ENCODE data around the gene DRAP1. TPM values are rescaled to one million over a fixed set of nuclear protein-coding genes. Genes with fewer than 3 reads are reported as not detected.

DRAP1 gene
- total RNA-seq, 1 experiment from 2014 or later, result 122 TPM

DNA sequence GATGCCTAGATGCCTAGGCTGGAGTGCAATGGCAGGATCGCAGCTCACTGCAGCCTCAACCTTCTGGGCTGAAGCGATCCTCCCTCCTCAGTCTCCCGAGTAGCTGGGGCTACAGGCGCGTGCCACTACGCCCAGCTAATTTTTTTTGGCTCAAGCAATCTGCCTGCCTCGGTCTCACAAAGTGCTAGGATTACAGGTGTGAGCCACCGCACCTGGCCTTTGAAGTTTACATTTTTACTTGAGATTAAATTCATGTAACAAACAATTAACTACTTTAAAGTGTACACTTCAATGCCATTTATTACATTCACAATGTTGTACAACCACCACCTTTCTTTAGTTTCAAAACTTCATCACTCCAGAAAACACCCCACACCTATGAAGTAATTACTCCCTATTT, 15.5 kb upstream of the DRAP1 start:
- H3K4me3 ChIP-seq (ENCODE audit: low read depth, low read length, poor library complexity, severe bottlenecking), result no peak overlapping the region
- BruUV-seq (replicated peaks), result no TSS peak
- no peak for DNase-seq (ENCODE audit: low spot score)
- TF ChIP-seq, protein P1, sequence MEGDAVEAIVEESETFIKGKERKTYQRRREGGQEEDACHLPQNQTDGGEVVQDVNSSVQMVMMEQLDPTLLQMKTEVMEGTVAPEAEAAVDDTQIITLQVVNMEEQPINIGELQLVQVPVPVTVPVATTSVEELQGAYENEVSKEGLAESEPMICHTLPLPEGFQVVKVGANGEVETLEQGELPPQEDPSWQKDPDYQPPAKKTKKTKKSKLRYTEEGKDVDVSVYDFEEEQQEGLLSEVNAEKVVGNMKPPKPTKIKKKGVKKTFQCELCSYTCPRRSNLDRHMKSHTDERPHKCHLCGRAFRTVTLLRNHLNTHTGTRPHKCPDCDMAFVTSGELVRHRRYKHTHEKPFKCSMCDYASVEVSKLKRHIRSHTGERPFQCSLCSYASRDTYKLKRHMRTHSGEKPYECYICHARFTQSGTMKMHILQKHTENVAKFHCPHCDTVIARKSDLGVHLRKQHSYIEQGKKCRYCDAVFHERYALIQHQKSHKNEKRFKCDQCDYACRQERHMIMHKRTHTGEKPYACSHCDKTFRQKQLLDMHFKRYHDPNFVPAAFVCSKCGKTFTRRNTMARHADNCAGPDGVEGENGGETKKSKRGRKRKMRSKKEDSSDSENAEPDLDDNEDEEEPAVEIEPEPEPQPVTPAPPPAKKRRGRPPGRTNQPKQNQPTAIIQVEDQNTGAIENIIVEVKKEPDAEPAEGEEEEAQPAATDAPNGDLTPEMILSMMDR (conservative IDR thresholded peaks at IDR 0.05; ENCODE audit: low read depth, low read length), result no peak
- TF ChIP-seq EZH2 (IDR thresholded peaks at IDR 0.05; ENCODE audit: borderline replicate concordance, low read depth, low read length, poor library complexity, severe bottlenecking), result no peak
- POLR2A ChIA-PET (ENCODE audit: low non-redundant PET), result no interaction called here
- H3K4me1 ChIP-seq (ENCODE audit: insufficient read depth, low read length, poor library complexity, severe bottlenecking), result peaks cover 6% of the 10 kb centered on the region
- intact Hi-C loops (cut with micrococcal nuclease; ENCODE audit: unreplicated experiment), result no loop called here
- no peaks in the 10 kb centered on the region for H3K36me3 ChIP-seq (ENCODE audit: insufficient read depth, low read length, poor library complexity, severe bottlenecking)
- H3K27ac ChIP-seq (ENCODE audit: low read depth, low read length, poor library complexity, severe bottlenecking), result no peak overlapping the region
- CTCF ChIA-PET, result interaction anchor here (0.6 kb wide), 1 partner anchor 16 kb away, joined by 9 read pairs; the partner anchor contains the start of gene FIBP
- no peaks in the 10 kb centered on the region for H3K9me3 ChIP-seq (ENCODE audit: low read depth, low read length, poor library complexity, severe bottlenecking)
- no peaks in the 10 kb centered on the region for H3K27me3 ChIP-seq (replicated peaks; ENCODE audit: insufficient read depth, low read depth, low read length, poor library complexity)

DNA sequence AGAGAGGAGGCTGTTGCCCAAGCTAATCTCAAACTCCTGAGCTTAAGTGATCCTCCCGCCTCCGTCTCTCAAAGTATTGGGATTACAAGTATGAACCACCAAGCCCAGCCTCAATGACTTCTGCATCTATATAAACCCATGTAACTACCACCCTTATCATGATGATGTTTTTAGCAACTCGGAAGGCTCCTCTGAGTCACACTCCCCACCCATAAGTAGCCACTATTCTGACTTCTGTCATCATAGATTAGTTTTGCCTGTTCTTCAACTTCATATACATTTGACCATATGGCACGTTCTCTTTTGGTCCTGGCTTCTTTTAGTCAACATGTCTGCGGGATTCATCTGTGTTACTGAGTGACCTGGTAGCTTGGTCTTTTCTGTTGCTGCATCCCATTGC, 12.6 kb upstream of the DRAP1 start:
- ChIA-PET POLR2A (ENCODE audit: low non-redundant PET) (no interaction called here), CTCF (no interaction called here)
- DNase-seq (ENCODE audit: low spot score), result no peak
- Histone ChIP-seq H3K4me1 (ENCODE audit: insufficient read depth, low read length, poor library complexity, severe bottlenecking) (peaks cover 6% of the 10 kb centered on the region), H3K4me3 (ENCODE audit: low read depth, low read length, poor library complexity, severe bottlenecking) (no peak overlapping the region), H3K27ac (ENCODE audit: low read depth, low read length, poor library complexity, severe bottlenecking) (no peak overlapping the region), H3K36me3 (ENCODE audit: insufficient read depth, low read length, poor library complexity, severe bottlenecking) (no peaks in the 10 kb centered on the region), H3K27me3 (replicated peaks; ENCODE audit: insufficient read depth, low read depth, low read length, poor library complexity) (no peaks in the 10 kb centered on the region), H3K9me3 (ENCODE audit: low read depth, low read length, poor library complexity, severe bottlenecking) (no peaks in the 10 kb centered on the region)
- BruUV-seq (replicated peaks), result no TSS peak
- TF ChIP-seq, protein P1 (conservative IDR thresholded peaks at IDR 0.05; ENCODE audit: low read depth, low read length), result no peak
- TF ChIP-seq EZH2 (IDR thresholded peaks at IDR 0.05; ENCODE audit: borderline replicate concordance, low read depth, low read length, poor library complexity, severe bottlenecking), result no peak
- intact Hi-C loops (cut with micrococcal nuclease; ENCODE audit: unreplicated experiment), result no loop called here

DNA sequence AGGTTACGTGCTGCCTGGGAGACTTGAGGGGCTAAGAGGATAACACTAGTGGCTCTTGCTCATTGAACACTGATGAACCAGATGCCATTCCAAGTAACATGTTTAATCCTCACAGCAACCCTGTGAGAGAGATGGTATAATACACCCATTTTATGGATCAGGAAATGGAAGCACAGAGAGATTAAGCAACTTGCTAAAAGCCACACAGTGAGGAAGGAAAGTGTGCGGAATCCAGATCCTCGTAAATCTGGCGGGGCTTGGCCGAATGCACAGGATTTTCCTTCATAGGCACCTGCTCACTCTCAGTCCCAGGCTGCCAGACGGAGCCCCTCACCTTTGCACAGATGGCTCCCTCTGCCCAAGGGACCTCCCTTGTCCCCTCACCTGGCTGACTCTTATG, 11.3 kb upstream of the DRAP1 start:
- no TSS peak for BruUV-seq (replicated peaks)
- TF ChIP-seq, protein P1 (conservative IDR thresholded peaks at IDR 0.05; ENCODE audit: low read depth, low read length), result no peak
- TF ChIP-seq EZH2 (IDR thresholded peaks at IDR 0.05; ENCODE audit: borderline replicate concordance, low read depth, low read length, poor library complexity, severe bottlenecking), result no peak
- H3K27ac ChIP-seq (ENCODE audit: low read depth, low read length, poor library complexity, severe bottlenecking), result no peak overlapping the region
- H3K4me1 ChIP-seq (ENCODE audit: insufficient read depth, low read length, poor library complexity, severe bottlenecking), result peaks cover 13% of the 10 kb centered on the region
- intact Hi-C loops (cut with micrococcal nuclease; ENCODE audit: unreplicated experiment), result no loop called here
- H3K27me3 ChIP-seq (replicated peaks; ENCODE audit: insufficient read depth, low read depth, low read length, poor library complexity), result no peaks in the 10 kb centered on the region
- ChIA-PET POLR2A (ENCODE audit: low non-redundant PET) (no interaction called here), CTCF (no interaction called here)
- no peaks in the 10 kb centered on the region for H3K36me3 ChIP-seq (ENCODE audit: insufficient read depth, low read length, poor library complexity, severe bottlenecking)
- no peak overlapping the region for H3K4me3 ChIP-seq (ENCODE audit: low read depth, low read length, poor library complexity, severe bottlenecking)
- H3K9me3 ChIP-seq (ENCODE audit: low read depth, low read length, poor library complexity, severe bottlenecking), result no peaks in the 10 kb centered on the region
- no peak for DNase-seq (ENCODE audit: low spot score)
